Activated CD4-positive, alpha-beta T cell treated with anti-CD3 and anti-CD28 coated beads, Interleukin-2, amount 50 U/mL, for 24 hours (primary cell): ENCODE measurements around the gene TCF20.
A peak's percentile ranks its signal among the peaks of the same experiment; 100 is the strongest.

ENCODE experiments used
- DNase-seq, 2 donors: peaks; one replicate each; pipeline ENCODE4 v3.0.0-alpha.2; 2020; ENCODE audit warnings: low read depth in 1 of 2, low spot score in 1 of 2

Gene TCF20

DNA sequence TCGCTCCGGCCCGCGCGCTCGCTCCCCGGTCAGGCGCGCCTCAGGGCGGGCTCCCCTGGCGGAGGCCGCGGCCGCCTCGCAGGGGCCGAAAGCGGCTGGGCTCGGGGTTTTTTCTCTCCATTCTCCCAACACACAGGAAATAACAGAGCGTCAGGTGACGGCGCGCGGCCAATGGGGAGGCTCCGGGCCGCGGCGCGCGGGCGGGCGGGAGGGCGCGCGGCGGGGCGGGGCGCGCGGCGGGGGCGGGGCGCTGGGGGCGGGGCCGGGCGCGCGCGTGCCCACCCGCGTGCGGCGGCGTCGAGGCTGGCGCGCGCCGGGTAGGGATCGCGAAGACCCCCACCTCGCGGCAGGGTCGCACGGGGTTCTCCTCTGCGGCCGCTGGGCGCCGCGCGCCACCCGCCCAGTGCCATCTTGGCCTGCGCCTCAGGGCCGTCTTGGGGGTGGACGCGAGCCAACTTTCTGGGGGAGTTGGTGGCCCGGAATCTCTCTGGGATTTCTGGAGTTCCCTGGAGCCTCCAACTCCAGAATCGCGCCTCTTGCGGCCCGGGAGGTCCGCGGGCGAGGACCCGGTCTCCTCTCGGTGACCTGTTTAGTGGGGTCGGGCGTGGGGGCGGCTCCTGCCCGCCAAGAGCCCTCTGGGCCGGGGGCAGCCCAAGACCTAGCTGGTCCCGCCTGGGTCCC is at the start of gene TCF20:
Gene TCF20 (minus strand): TSS at position 144 of the 681 bp plus-strand sequence. CDS start 55,348 bp downstream, outside the sequence.
- DNase-seq: peak; percentile 46 to 70

DNA sequence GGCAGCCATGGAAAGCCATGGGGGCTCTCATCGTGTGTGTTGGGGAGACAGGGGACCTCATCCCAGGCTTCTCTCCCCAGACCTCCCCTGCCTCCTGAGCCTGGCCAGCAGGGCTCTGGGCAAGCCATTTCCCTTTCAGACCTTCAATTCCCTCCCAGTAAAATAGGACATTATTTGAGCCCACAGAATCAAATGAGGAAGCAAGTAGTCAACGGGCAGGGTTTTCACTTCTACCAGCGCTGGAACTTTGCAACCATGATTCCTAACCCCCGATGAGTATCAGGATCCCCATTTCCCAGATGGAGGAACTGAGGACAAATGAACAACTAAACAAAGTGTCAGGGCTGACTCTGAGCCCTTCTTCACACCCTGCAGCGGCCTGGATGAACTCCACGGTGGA is 48.9 kb upstream of the TCF20 start:
- no peak for DNase-seq

DNA sequence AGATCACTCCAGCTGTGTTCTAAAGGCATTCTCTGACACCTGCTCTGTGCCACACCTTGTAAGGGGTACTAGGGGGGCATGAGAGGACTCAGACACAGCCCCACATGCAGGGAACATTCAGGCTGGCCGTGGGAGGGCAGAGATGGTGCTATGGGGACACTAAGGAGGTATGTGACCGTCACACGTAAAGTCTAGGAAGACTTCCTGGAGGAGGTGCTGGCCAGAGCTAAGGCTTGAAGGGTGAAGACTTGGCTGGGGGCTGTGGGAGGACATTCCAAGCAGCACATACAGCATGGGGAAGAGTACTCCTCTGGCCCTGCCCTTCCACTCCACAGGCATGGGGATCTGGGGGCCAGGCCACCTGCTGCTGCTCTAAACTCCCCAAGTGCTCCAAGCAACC is 48.5 kb upstream of the TCF20 start:
- no peak for DNase-seq

DNA sequence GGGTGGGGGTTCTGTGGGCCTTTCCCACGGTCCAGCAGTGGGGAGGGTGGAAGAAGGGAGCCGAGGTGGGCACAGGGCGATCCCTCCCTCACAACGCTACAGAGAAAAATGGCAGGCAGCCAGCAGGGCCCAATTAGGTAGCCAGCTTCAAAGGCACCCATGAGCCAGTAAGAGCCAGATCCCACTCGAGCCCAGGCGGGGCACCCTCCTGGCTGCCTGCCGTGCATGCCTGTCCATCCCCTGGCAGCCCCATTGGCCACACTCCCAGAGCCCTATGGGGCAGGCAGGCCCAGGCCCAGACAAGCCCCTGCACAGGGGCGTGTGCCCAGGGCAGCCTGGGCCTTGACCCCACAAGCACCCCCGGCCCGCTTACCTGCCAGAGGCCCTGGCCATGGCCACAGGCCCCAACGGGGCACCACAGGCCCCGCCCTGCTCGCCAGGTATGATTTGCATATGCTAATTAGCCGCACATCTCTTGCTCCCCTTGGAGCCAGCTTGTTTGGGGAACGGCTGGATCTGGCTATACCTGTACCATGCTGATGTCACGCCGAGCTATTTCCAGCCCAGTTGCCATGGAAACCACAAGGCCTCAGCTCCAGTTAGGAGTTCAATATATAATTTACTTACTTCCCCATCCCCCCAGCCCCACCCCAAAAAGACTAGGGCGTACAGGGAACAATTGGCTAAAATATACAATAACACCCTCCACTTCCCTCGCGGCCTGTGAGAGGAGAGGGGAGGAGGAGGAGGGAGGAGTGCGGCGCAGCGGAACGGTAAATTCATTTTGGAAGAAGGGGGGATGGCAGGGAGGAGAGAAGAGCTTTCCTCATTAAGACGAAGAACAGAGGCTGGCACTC is 47.5 kb upstream of the TCF20 start:
- no peak for DNase-seq

DNA sequence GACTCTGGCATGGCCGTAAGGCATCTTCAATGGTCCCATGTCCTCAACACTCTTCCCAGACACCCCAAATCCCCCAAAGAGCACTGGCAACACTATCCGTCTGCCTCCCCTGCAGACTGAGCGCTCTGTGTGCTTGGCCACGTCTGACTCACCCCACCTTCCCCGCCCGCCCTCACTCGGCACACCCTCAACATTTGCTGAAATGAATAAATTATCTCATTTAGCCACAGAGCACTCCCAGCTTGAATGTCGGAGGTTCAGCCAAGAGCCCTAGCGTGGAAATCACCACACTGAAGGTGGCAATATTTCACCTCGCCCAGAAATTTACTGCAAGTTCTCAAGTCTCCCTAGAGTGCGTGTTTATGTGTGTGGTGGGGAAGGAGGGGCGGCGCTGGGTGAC is 46.6 kb upstream of the TCF20 start:
- DNase-seq: peak; percentile 19 to 23

DNA sequence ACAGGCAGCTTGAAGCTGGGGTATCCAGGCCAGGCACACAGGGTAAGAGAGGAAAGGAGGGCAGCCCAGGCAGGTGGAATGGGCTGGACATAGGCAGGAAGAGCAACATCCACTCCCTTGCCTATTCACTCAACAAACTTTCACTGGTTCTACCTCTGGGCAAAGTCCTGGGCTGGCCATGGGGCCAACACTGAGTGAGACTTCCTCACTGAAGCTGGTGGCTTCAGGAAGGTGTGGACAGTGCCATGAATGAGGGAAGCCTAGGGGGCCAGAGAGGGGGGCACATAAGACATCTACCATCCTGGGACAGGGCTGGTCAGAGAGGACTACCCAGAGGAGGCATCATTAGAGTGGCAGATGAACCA is 44.9 kb upstream of the TCF20 start:
- no peak for DNase-seq

DNA sequence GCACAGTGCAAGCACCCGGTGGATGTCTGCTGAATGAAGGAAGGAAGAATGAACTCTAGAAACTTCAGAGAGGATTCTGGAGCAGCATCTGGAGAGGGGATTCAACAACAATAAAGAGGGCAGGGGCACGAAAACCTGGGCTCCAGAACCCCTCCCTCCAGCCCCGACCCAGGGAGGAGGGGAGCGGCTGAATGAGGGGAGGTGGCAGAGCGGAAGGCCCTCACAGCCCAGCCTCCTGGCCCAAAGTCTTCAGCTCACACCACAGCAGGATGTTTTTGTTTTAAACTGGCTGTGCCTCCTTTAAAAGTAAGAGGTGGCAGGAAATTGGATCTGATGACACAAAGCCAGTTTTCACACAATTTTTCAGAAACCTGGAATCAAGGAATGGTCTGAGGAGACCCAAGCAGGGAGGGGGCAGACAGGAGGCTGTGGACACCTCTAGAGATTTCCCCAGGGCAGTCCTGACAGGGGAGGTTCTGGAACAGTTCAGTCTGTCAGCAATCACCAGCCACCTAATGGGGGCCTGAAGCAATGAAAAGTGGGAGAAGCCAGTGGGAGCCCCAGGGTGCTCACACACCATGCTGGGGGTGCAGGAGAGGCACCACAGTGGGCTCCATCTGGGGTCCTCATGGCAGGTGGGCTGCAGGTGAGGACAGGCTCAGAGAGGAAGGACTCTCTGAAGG is 44.4 kb upstream of the TCF20 start:
- no peak for DNase-seq

DNA sequence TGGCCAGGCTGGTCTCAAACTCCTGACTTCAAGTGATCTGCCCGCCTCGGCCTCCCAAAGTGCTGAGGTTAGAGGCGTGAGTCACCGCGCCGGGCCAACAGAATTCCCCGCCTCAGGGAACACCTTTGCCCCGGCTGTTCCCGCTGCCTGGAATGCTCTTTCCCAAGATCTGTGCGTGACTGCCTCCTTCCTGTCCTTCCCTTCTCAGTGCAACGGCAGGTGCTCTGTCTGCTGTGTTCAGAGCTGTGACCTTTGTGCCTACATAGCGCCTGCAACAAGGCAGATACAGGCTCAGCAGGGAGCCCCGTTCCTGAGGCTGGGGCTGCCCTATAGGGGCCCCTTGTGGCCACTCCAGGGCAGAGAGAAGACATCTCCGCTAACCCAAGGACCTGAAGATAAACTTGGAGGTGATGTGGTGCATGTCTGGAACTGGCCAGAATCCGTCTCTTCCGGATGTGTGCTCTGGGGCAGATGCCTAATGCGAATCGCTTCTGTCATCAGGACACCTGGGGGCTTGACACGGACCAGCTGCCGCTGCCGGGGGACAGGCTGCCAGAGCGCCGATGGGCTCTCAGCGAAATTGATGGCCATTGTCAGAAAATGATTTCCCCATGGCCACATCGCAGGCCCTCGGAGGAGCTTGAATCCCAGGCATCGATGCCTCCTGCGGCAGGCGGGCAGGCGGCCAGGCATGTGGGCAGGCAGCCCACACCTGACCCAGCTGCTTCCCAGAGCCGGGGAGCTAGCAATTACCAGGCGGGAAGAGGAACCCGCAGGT is 43.5 kb upstream of the TCF20 start:
- no peak for DNase-seq

DNA sequence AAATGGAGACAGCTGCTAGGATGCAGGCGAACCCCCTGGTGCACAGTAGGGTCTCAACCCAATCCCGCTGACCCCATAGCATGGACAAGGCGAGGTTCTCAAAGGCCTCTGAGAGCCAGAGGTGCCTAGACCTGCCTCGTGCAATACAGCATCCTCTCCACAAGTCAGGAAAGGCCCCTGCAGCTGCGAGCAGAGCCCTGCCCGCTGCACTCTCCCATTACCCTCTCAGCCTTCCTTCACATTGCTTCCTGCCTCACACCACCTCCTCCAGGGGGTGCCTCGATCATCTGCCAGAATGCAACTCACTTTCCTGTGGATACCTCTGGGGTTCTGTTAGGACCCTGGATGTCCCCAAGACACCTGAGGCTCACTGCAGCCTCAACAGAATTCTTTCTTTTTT is 42.8 kb upstream of the TCF20 start:
- no peak for DNase-seq

DNA sequence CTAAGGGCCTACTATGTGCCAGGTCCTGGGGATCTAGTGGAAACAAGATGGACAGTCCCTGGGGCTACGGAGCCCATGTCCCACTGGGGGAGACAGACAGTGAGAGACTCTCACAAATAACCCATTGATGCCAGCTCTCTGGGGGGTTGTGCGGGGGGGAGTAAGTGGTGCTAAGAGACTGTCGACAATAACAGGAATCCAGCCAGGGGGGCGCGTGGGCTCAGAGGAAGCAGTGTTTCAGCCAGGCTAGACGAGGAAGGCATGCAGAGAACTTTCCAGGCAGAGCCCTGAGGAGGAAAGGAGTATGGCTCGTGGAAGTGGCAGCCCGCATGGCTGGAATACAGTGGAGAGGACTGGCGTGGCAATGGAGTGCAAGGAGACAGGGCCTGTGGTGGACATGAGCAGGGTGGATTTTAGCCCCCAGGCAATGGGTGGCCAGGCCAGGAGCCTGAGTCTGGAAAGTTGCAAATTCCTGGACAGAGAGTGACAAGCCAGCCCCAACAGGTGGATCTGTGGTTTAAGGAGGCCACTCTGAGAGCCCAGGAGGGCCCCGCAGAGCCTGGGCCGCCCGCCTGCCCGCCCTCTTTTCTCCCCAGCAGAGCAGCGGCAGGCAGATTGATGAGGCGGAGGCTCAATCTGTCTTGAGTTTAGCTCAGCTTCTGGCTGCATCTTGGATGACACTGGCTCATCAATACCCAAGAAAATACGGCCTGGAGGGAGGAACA is 40.0 kb upstream of the TCF20 start:
- no peak for DNase-seq

DNA sequence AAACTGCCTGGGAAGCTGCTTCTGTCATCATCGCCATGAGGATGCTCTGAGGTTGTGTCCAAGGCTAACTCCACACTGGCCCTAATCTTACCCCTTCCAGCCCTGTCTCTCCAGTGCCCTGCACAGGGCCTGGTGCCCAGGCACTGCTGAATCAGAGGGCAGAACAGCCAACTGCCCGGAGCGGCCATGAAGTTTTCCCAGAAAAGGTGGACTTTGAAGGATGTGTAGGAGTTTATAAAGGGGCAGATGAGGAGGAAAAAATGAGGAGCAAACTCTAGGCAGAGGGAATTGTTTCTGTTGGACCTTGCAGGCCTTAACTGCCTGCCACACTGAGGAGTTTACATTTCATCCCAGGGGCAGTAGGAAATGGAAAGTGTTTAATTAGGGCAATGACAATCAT is 39.4 kb upstream of the TCF20 start:
- DNase-seq: no peak

DNA sequence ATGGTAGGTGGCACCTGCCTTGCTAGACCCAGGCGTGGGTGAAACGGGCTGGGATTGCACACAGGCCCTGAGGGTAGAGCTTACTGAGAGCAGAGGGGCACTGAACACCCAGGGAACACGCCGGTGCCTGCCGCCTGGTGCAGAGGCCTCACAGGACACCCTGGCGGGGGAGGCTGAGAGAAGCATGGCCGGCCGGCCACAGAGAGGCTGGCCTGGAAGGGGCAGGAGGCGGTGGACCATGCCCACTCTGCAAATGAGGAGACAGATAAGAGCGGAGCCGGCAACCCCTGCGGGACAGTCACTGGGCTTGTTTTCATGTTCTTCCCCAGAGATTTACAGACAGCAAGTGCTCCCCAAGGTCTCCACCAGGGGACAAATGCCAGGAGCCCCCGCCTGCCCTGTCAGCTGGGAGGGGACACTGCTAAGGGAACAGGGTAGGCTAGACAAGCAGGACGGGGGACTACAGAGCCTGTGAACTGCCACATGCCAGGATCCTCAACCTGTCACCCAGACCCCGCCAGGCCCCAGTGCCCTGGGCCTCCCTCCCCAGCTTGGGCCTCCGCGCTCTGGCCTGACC is 38.5 kb upstream of the TCF20 start:
- DNase-seq: no peak

DNA sequence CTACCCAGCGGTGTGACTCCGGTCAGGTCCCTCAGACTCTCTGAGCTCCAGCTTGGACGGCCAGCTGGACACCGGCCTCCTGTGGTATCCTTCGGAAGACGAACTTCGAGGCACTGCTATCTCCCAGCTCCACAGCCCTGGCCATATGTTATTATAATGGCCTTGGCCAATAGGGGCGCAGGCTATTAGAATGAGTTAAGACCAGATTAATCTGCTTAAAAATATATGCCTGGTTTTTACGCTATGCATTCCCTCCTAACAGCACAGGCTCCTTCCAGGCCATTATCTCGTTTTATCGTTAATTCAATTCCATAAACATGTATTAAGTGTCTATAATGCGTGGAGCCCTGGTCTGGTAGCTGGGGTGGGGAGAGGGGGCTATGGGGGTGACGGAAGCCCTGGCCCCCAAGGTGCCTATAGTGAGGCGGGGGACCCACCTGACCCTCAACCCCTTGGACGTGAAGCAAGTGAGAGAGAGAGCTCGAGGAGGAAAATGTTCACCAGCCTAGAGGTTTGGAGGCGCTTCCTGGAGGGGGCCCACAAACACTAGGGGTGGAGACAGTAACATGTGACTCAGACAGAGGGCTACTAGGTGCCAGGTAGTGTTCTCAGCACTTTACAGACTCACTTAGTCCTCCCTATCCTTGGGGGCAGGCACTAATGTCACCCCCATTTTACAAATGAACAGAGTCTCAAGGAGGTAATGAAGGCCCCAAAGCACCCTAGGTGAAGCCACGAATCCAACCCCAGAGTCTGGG is 37.5 kb upstream of the TCF20 start:
- no peak for DNase-seq

DNA sequence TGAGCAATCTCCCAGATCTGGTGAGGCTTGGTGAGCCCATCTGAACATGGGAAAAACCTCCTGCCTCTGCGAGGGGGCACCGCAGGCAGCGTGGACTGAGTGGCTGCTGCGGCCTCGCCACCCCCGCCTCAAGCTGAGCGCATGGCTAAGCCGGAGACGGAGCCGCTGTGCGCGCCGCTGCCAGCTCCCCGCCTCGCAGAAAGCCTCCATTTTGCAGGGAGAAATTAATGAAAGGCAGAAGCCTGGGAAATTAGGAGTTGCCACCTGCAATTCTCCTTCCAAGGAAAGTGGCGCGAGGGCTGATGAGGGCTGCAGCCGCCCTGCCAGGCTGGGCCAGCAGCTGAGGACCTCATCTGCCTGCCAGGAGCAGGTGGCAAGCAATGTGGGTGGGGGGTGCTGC is 35.6 kb upstream of the TCF20 start:
- no peak for DNase-seq

DNA sequence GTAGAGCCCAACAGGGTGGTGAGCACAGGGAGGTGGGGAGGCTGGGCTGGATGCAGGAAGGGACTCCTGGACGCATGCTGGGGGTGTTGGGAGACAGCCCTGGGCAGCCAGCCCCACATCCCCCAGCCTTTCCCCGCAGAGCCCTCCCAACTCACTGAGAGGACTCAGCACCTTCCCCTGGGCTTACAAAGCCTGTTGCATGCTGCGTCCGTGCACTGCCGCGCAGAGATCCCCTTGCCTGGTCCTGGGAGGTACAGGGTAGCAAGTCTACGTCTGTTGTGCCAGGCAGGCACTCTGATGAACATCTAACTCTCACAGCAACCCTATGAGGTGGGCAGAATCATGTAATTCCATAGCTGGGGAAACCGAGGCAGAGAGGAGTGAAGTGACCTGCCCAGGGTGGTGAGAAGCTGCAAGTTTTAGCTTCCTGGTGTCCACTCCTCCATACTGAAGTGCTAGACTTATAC is 33.9 kb upstream of the TCF20 start:
- no peak for DNase-seq

DNA sequence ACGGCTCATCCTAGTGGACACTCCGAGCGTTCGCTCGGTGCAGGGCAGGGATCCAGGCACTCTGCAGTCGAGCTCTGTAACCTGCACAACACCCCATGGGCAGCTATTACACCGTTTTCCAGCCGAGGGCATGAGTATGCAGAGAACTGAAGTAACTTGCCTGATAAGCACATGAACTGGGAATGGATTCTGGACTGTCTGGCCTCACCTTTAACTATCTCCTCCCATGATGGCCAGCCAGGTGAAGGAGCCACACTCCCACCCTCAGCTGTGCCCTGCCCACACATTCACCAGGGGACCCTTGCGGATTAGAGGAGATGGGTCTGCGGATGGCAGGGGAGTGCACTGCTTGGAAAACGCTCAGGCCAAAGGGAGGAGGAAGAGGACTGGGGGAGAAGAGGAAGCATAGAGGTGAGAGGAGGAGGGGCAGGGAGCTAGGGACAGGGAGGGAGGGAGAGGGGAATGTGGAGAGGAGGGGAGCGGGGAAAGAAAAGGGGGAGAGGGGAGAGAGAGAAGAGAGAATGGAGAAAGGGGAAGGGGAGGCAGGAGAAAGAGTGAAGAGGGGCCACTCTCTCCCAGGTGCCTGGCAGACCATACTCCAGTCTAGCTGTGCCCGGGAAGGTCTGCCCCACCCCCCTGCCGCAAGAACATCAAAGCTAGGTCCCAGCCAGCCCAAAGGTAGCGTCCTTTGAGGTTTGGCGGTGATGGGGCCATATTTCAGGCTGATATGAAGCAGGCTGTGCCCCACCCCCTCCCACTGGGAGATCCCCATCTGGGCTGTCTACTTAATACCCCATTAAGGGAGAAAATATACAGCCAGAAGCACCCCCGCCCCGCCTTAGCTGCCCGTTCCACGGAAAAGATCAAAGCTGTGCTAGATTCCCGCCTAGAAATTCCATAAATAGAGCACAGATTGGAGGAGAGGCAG is 33.2 kb upstream of the TCF20 start:
- DNase-seq: no peak

DNA sequence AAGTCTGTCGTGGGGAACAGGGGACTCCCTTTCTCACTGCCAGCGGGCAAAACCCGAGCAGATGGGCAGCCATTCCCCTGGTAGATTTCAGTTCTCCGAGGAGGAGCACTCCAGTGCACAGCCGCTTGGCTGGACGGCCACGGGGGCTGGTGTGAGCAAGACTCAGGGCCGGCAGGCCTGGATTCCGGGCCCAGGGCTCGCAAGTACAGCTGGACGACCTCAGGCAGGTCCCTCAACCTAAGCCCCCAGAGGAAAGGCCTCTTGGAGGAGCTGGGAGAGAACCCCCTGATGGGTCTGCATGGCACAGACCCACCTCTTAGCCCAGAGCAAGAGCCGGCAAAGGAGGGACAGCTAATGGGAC is 31.3 kb upstream of the TCF20 start:
- DNase-seq: no peak

DNA sequence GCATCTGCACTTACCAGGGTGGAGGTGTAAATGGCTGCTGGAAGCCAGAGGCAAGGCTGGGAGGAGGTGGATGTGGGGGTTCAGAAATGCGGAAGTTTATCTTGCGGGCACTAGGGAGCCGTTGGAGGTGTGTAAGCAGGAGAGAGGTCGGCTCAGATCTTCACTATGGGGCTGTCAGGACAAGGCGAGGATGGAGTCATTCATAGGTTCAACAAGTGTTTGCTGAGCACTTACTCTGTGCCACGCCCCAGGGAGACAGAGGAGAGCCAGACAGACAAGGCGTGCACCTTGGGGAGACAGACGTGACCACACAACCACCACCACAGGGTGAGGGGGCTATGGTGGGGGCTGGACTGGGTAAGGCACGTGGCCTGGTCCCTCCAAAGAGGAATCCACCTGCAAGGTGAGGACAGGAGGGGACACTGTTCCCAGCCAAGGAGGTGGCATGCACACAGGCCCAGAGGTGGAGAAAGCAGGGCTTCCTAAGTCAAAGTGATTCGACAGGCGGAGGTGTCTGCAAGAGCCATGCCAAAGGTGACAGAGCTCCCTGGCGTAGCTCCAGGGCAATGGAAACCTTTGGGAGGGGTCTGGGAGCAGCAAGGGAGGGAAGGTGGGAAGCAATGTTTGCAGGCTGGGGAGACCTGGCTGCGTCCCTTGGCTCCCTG is 30.8 kb upstream of the TCF20 start:
- no peak for DNase-seq
